GM18873 (cell line): Measurements from ENCODE around the gene ERC1.

ENCODE experiments used
- ATAC-seq: cut with Tn5 transposase; IDR thresholded peaks from one replicate; pipeline ENCODE4 v1.9.1; 2021; ENCODE audit warnings: mild to moderate bottlenecking, moderate library complexity, moderate number of reproducible peaks; ENCODE audit not compliant: unreplicated experiment, low FRiP score

ERC1 gene

GRCh38 chr12:1496162-1496900 is 505.3 kb downstream of the ERC1 start:
- no peak for ATAC-seq

- no peak for ATAC-seq
Observed at GRCh38 chr12:1497161-1497560, 506.1 kb downstream of the ERC1 start.

GRCh38 chr12:1498199-1498740 is 507.2 kb downstream of the ERC1 start:
- no peak for ATAC-seq

GRCh38 chr12:1499351-1499750 is 508.3 kb downstream of the ERC1 start:
- ATAC-seq: no peak

- no peak for ATAC-seq
Observed at GRCh38 chr12:1500095-1500801, 509.2 kb downstream of the ERC1 start.

GRCh38 chr12:1501001-1501400 is 510.0 kb downstream of the ERC1 start:
- ATAC-seq: no peak

- ATAC-seq: no peak
Observed at GRCh38 chr12:1501695-1502378, 510.8 kb downstream of the ERC1 start.

- no peak for ATAC-seq
Observed at GRCh38 chr12:1502379-1502720, 511.3 kb downstream of the ERC1 start.

GRCh38 chr12:1502831-1503230 is 511.8 kb downstream of the ERC1 start:
- ATAC-seq: no peak

GRCh38 chr12:1503281-1503711 is 512.3 kb downstream of the ERC1 start:
- ATAC-seq: no peak

- ATAC-seq: no peak
Observed at GRCh38 chr12:1504304-1504894, 513.4 kb downstream of the ERC1 start.

GRCh38 chr12:1504895-1505311 is 513.9 kb downstream of the ERC1 start:
- ATAC-seq: no peak

GRCh38 chr12:1505576-1505975 is 514.6 kb downstream of the ERC1 start:
- no peak for ATAC-seq

GRCh38 chr12:1507308-1507707 is 516.3 kb downstream of the ERC1 start:
- no peak for ATAC-seq

- no peak for ATAC-seq
Observed at GRCh38 chr12:1509413-1510052, 518.5 kb downstream of the ERC1 start.

GRCh38 chr12:1510056-1510812 is 519.2 kb downstream of the ERC1 start:
- no peak for ATAC-seq

- ATAC-seq: no peak
Observed at GRCh38 chr12:1515010-1515409, 524.0 kb downstream of the ERC1 start.

- no peak for ATAC-seq
Observed at GRCh38 chr12:1515428-1515827, 524.4 kb downstream of the ERC1 start.

- ATAC-seq: no peak
Observed at GRCh38 chr12:1517007-1517406, 526.0 kb downstream of the ERC1 start.
